ENCODE data around the gene TMEM131L. TPM values are rescaled to one million over a fixed set of nuclear protein-coding genes. Genes with fewer than 3 reads are reported as not detected.
A peak's percentile ranks its signal among the peaks of the same experiment; 100 is the strongest.

The TMEM131L gene
- total and polyA plus RNA-seq, 12 donors = 2.5 to 11.7 (median 4.8) TPM

DNA sequence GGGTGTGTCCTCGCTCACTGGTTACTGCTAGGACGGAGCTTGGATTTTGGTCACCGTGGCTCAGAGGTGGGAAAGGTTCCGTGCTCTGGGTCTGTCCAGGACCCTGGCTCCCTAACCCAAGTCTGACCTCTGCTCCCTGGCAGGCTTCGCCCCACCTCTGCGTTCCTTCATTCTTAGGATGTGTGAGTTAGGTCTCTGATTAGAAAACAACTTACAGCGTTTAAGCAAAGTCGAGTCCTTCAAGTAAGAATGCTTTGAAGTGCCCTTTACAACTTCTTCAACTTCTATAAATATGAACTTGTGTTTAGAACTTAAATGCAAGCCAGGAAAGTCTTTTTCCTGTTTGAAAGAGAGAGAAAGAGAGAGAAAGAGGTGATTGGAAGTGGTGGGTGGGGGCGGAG lies 218.8 kb downstream of the TMEM131L start:
- WGBS, 4 donors = 17 to 29% (median 22%) methylated on average over 5 to 9 of the region's 9 CpGs
- TF ChIP-seq, protein P1, sequence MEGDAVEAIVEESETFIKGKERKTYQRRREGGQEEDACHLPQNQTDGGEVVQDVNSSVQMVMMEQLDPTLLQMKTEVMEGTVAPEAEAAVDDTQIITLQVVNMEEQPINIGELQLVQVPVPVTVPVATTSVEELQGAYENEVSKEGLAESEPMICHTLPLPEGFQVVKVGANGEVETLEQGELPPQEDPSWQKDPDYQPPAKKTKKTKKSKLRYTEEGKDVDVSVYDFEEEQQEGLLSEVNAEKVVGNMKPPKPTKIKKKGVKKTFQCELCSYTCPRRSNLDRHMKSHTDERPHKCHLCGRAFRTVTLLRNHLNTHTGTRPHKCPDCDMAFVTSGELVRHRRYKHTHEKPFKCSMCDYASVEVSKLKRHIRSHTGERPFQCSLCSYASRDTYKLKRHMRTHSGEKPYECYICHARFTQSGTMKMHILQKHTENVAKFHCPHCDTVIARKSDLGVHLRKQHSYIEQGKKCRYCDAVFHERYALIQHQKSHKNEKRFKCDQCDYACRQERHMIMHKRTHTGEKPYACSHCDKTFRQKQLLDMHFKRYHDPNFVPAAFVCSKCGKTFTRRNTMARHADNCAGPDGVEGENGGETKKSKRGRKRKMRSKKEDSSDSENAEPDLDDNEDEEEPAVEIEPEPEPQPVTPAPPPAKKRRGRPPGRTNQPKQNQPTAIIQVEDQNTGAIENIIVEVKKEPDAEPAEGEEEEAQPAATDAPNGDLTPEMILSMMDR (IDR thresholded peaks at IDR 0.05) = no peak
- TF ChIP-seq POLR2A (IDR thresholded peaks at IDR 0.05) = no peak
- no peaks in the 10 kb centered on the region for H3K27me3 ChIP-seq
- no peaks in the 10 kb centered on the region for H3K36me3 ChIP-seq (replicated peaks in 1 of 2)
- peak overlapping the region in 2 of 4 donors; percentile 50 to 63 for H3K4me3 ChIP-seq
- DNase-seq = peak in 1 of 7 donors; percentile 22
- H3K27ac ChIP-seq = peak overlapping the region in 4 of 5 donors; percentile 42 to 72 (median 59)
- H3K4me1 ChIP-seq (replicated peaks in 1 of 2) = peaks cover 9 to 13% of the 10 kb centered on the region in 2 donors
- H3K9me3 ChIP-seq (replicated peaks in 1 of 3) = peaks cover 0 to 5% (median 0%) of the 10 kb centered on the region in 3 donors
- intact Hi-C loops (cut with DNase I) = no loop called here

Other genes starting within 250 kb of the TMEM131L start
- gene MND1, start 121.7 kb upstream of the TMEM131L start, total RNA-seq = 1 to 10 TPM in 2 of 9 donors, under 1 TPM in 4, not detected in 3; 0.36 to 9.5 (median 0.64) TPM
- 1 to 10 TPM in 1 of 3 donors, under 1 TPM in 2; 0.44 to 2.3 (median 0.48) TPM for gene MND1, start 121.7 kb upstream of the TMEM131L start, polyA plus RNA-seq
- gene TLR2, start 217.9 kb downstream of the TMEM131L start, total RNA-seq = 10 to 100 TPM in 7 of 9 donors, 1 to 10 TPM in 2; 2.8 to 57.2 (median 28.8) TPM
- 10 to 100 TPM in 1 of 3 donors, 1 to 10 TPM in 2; 8.7 to 12.5 (median 9.7) TPM for gene TLR2, start 217.9 kb downstream of the TMEM131L start, polyA plus RNA-seq

Data from adrenal gland (tissue), 12 donors.